HFFc6 (cell line): ENCODE measurements around the gene CBX1. TPM values are rescaled to one million over a fixed set of nuclear protein-coding genes. Genes with fewer than 3 reads are reported as not detected.
"Not testable (repeated sequence)": the region's sequence is repeated elsewhere in the genome, so short reads cannot be mapped to it uniquely, and the experiment has no call there.

Experiments
- DNase-seq: peaks from one replicate; pipeline ENCODE4 v3.0.0-alpha.2; 2018
- H3K27ac Mint-ChIP-seq: 2 replicates; pipeline ENCODE4 v1.8.0; 2020; ENCODE audit warnings: mild to moderate bottlenecking, mixed read lengths
- H3K27me3 Mint-ChIP-seq: 2 replicates; pipeline ENCODE4 v1.8.0; 2021; ENCODE audit warnings: mild to moderate bottlenecking, moderate library complexity, mixed read lengths; ENCODE audit not compliant: insufficient read depth
- H3K36me3 Mint-ChIP-seq: 2 replicates; pipeline ENCODE4 v1.8.0; 2021; ENCODE audit warnings: low read depth, mixed read lengths
- H3K4me1 Mint-ChIP-seq: 2 replicates; pipeline ENCODE4 v1.8.0; 2020; ENCODE audit warnings: low read depth, mixed read lengths
- H3K4me3 Mint-ChIP-seq: 2 replicates; pipeline ENCODE4 v1.8.0; 2020; ENCODE audit warnings: mild to moderate bottlenecking, moderate library complexity, mixed read lengths
- H3K9me3 Mint-ChIP-seq: 2 replicates; pipeline ENCODE4 v1.8.0; 2020; ENCODE audit warnings: mild to moderate bottlenecking, mixed read lengths
- total RNA-seq, 6 experiments: library from RNA; stranded (reverse); fragmentation: NEBNext Ultra II Directional; extraction: Animal tissue kit (Norgen Biotek cat#: 25700); gene quantifications; 2 replicates in 1 of 6; 3 replicates in 5 of 6; pipeline ENCODE4 v1.2.3, GENCODE V29; 2021
- TF ChIP-seq, protein P1 (sequence below): fragments of 200-600 bp; sonication (generic); IDR thresholded peaks from 2 replicates; pipeline ENCODE4 v1.5.0; 2021; ENCODE audit warnings: antibody characterized with exemption, mild to moderate bottlenecking

Gene CBX1
- total RNA-seq, 6 experiments from 2014 or later, result 62.2 to 82.1 (median 74.0) TPM

GRCh38 chr17:48084932-48085331 lies 16.3 kb downstream of the CBX1 start:
- TF ChIP-seq, protein P1, sequence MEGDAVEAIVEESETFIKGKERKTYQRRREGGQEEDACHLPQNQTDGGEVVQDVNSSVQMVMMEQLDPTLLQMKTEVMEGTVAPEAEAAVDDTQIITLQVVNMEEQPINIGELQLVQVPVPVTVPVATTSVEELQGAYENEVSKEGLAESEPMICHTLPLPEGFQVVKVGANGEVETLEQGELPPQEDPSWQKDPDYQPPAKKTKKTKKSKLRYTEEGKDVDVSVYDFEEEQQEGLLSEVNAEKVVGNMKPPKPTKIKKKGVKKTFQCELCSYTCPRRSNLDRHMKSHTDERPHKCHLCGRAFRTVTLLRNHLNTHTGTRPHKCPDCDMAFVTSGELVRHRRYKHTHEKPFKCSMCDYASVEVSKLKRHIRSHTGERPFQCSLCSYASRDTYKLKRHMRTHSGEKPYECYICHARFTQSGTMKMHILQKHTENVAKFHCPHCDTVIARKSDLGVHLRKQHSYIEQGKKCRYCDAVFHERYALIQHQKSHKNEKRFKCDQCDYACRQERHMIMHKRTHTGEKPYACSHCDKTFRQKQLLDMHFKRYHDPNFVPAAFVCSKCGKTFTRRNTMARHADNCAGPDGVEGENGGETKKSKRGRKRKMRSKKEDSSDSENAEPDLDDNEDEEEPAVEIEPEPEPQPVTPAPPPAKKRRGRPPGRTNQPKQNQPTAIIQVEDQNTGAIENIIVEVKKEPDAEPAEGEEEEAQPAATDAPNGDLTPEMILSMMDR, result no peak
- Mint-ChIP-seq H3K36me3 (peaks cover 5% of the 10 kb centered on the region; the same call in 1 of the 2 replicates), H3K4me1 (no peaks in the 10 kb centered on the region), H3K27ac (no peak overlapping the region), H3K4me3 (no peak overlapping the region), H3K27me3 (no peaks in the 10 kb centered on the region), H3K9me3 (no peaks in the 10 kb centered on the region)
- no peak for DNase-seq

DNA sequence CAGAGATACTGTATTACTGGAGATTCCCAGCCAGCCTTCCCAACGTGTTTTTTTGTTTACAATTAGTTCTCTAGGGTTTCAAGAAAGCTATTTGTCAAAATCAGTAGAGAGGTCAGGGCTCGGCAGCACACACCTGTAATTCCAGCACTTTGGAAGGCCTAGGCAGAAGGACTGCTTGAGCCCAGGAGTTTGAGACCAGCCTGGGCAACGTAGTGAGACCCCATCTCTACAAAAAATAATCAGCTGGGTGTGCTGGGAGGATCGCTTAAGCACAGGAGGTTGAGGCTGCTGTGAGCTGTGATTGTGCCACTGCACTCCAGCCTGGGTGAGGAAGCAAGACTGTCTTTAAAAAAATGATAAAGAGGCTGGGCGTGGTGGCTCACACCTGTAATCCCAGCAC lies 19.4 kb downstream of the CBX1 start:
- no peak for DNase-seq
- TF ChIP-seq, protein P1, result no peak
- Mint-ChIP-seq H3K27ac (no peak overlapping the region), H3K4me1 (no peaks in the 10 kb centered on the region; the same call in 1 of the 2 replicates), H3K36me3 (no peaks in the 10 kb centered on the region), H3K27me3 (no peaks in the 10 kb centered on the region), H3K9me3 (no peaks in the 10 kb centered on the region), H3K4me3 (no peak overlapping the region)

- H3K4me1 Mint-ChIP-seq, result peaks cover 12% of the 10 kb centered on the region
- H3K9me3 Mint-ChIP-seq, H3K4me3 Mint-ChIP-seq, H3K36me3 Mint-ChIP-seq, DNase-seq, H3K27ac Mint-ChIP-seq, H3K27me3 Mint-ChIP-seq: not testable (repeated sequence)
These were observed 24.1 kb downstream of the CBX1 start for GRCh38 chr17:48077152-48077551.

DNA sequence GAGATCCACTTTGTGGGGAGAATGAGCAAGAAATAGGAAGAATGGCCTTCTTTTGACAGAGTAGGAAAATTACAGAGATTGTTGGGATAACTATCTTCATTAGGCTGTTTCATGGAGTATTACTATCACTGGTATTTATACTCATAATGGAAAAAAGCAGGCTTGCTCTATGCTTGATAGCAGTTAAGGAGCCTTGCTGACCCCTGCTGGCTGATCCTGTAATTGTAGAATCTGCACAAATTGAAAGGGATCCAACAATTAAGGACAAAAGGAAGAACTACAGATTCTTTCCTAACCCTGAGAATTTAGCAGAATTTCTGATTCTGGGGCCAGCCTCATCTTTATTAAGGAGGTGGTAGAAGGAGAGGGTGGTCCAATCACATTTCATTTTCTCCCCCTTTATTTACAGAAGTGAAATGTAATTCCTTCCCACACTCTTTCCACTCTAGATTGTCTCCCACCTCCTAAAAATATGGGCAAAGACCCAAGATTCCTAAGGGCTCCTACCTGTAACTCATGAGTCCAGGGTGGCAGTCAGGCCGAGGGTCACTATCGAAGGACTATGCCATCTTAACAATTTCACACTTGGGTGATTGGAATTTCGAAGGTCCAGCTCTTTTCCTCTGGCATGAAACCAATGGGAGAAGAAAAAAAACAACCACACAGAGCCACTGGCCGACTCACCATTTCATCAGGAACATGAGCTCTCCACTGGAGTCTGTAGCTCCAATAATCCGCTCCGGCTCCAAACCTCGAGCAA lies 26.8 kb downstream of the CBX1 start:
- Mint-ChIP-seq H3K4me1 (peaks cover 12% of the 10 kb centered on the region), H3K36me3 (peaks cover 9% of the 10 kb centered on the region), H3K27me3 (no peaks in the 10 kb centered on the region), H3K27ac (peak overlapping the region; percentile 53), H3K9me3 (no peaks in the 10 kb centered on the region), H3K4me3 (no peak overlapping the region)
- TF ChIP-seq, protein P1, result peak; percentile 92
- peak; percentile 80 for DNase-seq

GRCh38 chr17:48073566-48074094 lies 27.6 kb downstream of the CBX1 start:
- DNase-seq, H3K9me3 Mint-ChIP-seq, H3K27ac Mint-ChIP-seq, H3K4me3 Mint-ChIP-seq, H3K27me3 Mint-ChIP-seq: not testable (repeated sequence)
- peaks cover 17% of the 10 kb centered on the region for H3K4me1 Mint-ChIP-seq
- peaks cover 13% of the 10 kb centered on the region for H3K36me3 Mint-ChIP-seq

DNA sequence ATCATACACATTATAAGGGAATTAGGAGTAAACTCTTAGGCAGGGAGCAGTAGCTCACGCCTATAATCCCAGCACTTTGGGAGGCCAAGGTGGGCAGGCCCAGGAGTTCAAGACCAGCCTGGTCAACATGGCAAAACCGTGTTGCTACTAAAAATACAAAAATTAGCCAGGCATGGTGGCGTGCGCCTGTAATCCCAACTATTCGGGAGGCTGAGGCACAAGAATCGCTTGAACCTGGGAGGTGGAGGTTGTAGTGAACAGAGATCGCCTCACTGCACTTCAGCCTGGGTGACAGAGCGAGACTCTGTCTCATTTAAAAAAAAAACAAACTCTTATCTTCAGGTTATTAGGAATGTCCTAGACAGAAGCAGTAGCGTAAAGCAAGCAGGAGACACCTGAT lies 28.5 kb downstream of the CBX1 start:
- H3K27me3 Mint-ChIP-seq, H3K4me3 Mint-ChIP-seq, H3K27ac Mint-ChIP-seq: not testable (repeated sequence)

GRCh38 chr17:48071654-48072053 lies 29.6 kb downstream of the CBX1 start:
- peaks cover 32% of the 10 kb centered on the region for H3K4me1 Mint-ChIP-seq
- no peak for DNase-seq
- TF ChIP-seq, protein P1, result no peak
- no peak overlapping the region for H3K27ac Mint-ChIP-seq
- no peaks in the 10 kb centered on the region for H3K9me3 Mint-ChIP-seq
- H3K4me3 Mint-ChIP-seq, result no peak overlapping the region
- peaks cover 14% of the 10 kb centered on the region for H3K36me3 Mint-ChIP-seq
- no peaks in the 10 kb centered on the region for H3K27me3 Mint-ChIP-seq

More for the DNA sequence above, 28.5 kb downstream of the CBX1 start:
- DNase-seq, H3K9me3 Mint-ChIP-seq: not testable (repeated sequence)
- H3K4me1 Mint-ChIP-seq, result peaks cover 25% of the 10 kb centered on the region
- peaks cover 13% of the 10 kb centered on the region for H3K36me3 Mint-ChIP-seq
